ENCODE results near the gene GPSM3. TPM values are rescaled to one million over a fixed set of nuclear protein-coding genes. Genes with fewer than 3 reads are reported as not detected.
A peak's percentile ranks its signal among the peaks of the same experiment; 100 is the strongest.
"Not testable (repeated sequence)": the region's sequence is repeated elsewhere in the genome, so short reads cannot be mapped to it uniquely, and the experiment has no call there.

The GPSM3 gene
- polyA plus RNA-seq, 10 donors = 5.0 to 17.7 (median 7.4) TPM

- DNase-seq = no peak
These were observed 11.2 kb upstream of the GPSM3 start for GRCh38 chr6:32203426-32204267.

- DNase-seq = no peak
These were observed 9.7 kb upstream of the GPSM3 start for GRCh38 chr6:32202186-32202585.

GRCh38 chr6:32200711-32201475 is 8.4 kb upstream of the GPSM3 start:
- DNase-seq = no peak

GRCh38 chr6:32198866-32199265 is 6.4 kb upstream of the GPSM3 start:
- DNase-seq = no peak

- no peak for DNase-seq
These were observed 5.9 kb upstream of the GPSM3 start for GRCh38 chr6:32198345-32198696.

GRCh38 chr6:32196682-32197616 is 4.5 kb upstream of the GPSM3 start:
- DNase-seq = peak in 2 of 3 donors; percentile 56 to 76

- DNase-seq = peak; percentile 84 to 96 (median 90)
These were observed 3.6 kb upstream of the GPSM3 start for GRCh38 chr6:32195902-32196681.

GRCh38 chr6:32195652-32195901 is 3.1 kb upstream of the GPSM3 start:
- DNase-seq = peak; percentile 100

GRCh38 chr6:32194825-32195651 is 2.6 kb upstream of the GPSM3 start:
- no peak for DNase-seq

- peak in 1 of 3 donors; percentile 8 for DNase-seq
These were observed 1.9 kb upstream of the GPSM3 start for GRCh38 chr6:32194388-32194787.

GRCh38 chr6:32193096-32193495 is 653 bp upstream of the GPSM3 start:
- DNase-seq = not testable (repeated sequence)

- DNase-seq = no peak
These were observed 491 bp downstream of the GPSM3 start for GRCh38 chr6:32191696-32192607.

GRCh38 chr6:32190911-32191677 is 1.3 kb downstream of the GPSM3 start:
- no peak for DNase-seq

- DNase-seq = peak; percentile 93 to 97 (median 95)
These were observed 2.2 kb downstream of the GPSM3 start, which contains the start of gene PBX2 for GRCh38 chr6:32190054-32190851. TSS of gene PBX2 (minus strand) at chr6:32190202. CDS start at chr6:32189915, 287 bp downstream.

GRCh38 chr6:32189742-32190053 is 2.7 kb downstream of the GPSM3 start:
- peak in 1 of 3 donors; percentile 47 for DNase-seq

- peak in 1 of 3 donors; percentile 56 for DNase-seq
These were observed 3.2 kb downstream of the GPSM3 start for GRCh38 chr6:32189069-32189741.

All from muscle of back (tissue), 11 donors.